Keratinocyte (primary cell): Measurements from ENCODE around the gene ANKRD42. TPM values are rescaled to one million over a fixed set of nuclear protein-coding genes. Genes with fewer than 3 reads are reported as not detected.
A peak's percentile ranks its signal among the peaks of the same experiment; 100 is the strongest.

Experiments
- DNase-seq: peaks from one replicate; pipeline ENCODE4 v3.0.0-alpha.2; 2011; ENCODE audit warnings: low read depth, missing footprints, low spot score
- FAIRE-seq: peaks from 2 replicates; lab custom pipeline; 2011; peaks lifted over from hg19 to GRCh38; lab: Jason Lieb, UNC
- H2AFZ ChIP-seq: 2 replicates; pipeline ENCODE4 v1.6.0; 2012; ENCODE audit warnings: low read length, control low read depth, inconsistent platforms; ENCODE audit not compliant: control insufficient read depth
- H3K27ac ChIP-seq: 2 replicates; pipeline ENCODE4 v1.5.1; 2011; ENCODE audit warnings: low read length; ENCODE audit not compliant: control insufficient read depth, insufficient read depth
- H3K27me3 ChIP-seq: 3 replicates; pipeline ENCODE4 v1.6.0; 2011; ENCODE audit warnings: low read length; ENCODE audit not compliant: control insufficient read depth, insufficient read depth; ENCODE audit errors: extremely low read depth
- H3K36me3 ChIP-seq, 2 experiments: 2 replicates in 1 of 2; 3 replicates in 1 of 2; pipeline ENCODE4 v1.5.1; 2011; ENCODE audit warnings: low read length in 2 of 2, mild to moderate bottlenecking in 1 of 2; ENCODE audit not compliant: control insufficient read depth in 2 of 2, insufficient read depth in 2 of 2; ENCODE audit errors: extremely low read depth in 1 of 2
- H3K4me1 ChIP-seq: 3 replicates; pipeline ENCODE4 v1.5.1; 2011; ENCODE audit warnings: low read length; ENCODE audit not compliant: control insufficient read depth, insufficient read depth; ENCODE audit errors: extremely low read depth
- H3K4me2 ChIP-seq: 3 replicates; pipeline ENCODE4 v1.6.0; 2011; ENCODE audit warnings: low read depth, low read length; ENCODE audit not compliant: control insufficient read depth, insufficient read depth; ENCODE audit errors: extremely low read depth
- H3K4me3 ChIP-seq, 3 experiments: fragments of 200-600 bp in 1 of 3; sonication (generic) in 1 of 3; 2 replicates in 2 of 3; 3 replicates in 1 of 3; pipeline ENCODE4 v1.5.1; 2011 to 2016; ENCODE audit warnings: low read length in 3 of 3, mild to moderate bottlenecking in 3 of 3, control low read depth in 2 of 3, inconsistent platforms in 1 of 3, low read depth in 1 of 3, mixed read lengths in 1 of 3, mixed run types in 1 of 3, moderate library complexity in 1 of 3; ENCODE audit not compliant: control insufficient read depth in 2 of 3, insufficient read depth in 2 of 3; ENCODE audit errors: extremely low read depth in 1 of 3
- H3K79me2 ChIP-seq: 2 replicates; pipeline ENCODE4 v1.6.0; 2012; ENCODE audit warnings: low read length; ENCODE audit not compliant: control insufficient read depth, insufficient read depth
- H3K9ac ChIP-seq: 3 replicates; pipeline ENCODE4 v1.6.0; 2011; ENCODE audit warnings: low read length; ENCODE audit not compliant: control insufficient read depth, insufficient read depth; ENCODE audit errors: extremely low read depth
- H3K9me1 ChIP-seq: 3 replicates; pipeline ENCODE4 v1.6.0; 2011; ENCODE audit warnings: low read length; ENCODE audit not compliant: control insufficient read depth, insufficient read depth; ENCODE audit errors: extremely low read depth
- H3K9me3 ChIP-seq: 2 replicates; pipeline ENCODE4 v1.5.1; 2012; ENCODE audit warnings: low read depth, low read length; ENCODE audit not compliant: control insufficient read depth
- H4K20me1 ChIP-seq: 3 replicates; pipeline ENCODE4 v1.6.0; 2011; ENCODE audit warnings: low read length; ENCODE audit not compliant: control insufficient read depth, insufficient read depth; ENCODE audit errors: extremely low read depth
- CTCF ChIP-seq, 3 experiments: IDR thresholded peaks in 1 of 3; conservative IDR thresholded peaks in 1 of 3; optimal IDR thresholded peaks in 1 of 3; 2 replicates in 2 of 3; 3 replicates in 1 of 3; pipeline versions ENCODE3 to v1.5.1; 2011; ENCODE audit warnings: low read length in 3 of 3, mild to moderate bottlenecking in 3 of 3, moderate library complexity in 2 of 3, control low read depth in 1 of 3, inconsistent platforms in 1 of 3; ENCODE audit not compliant: insufficient read depth in 2 of 3; ENCODE audit errors: extremely low read depth in 1 of 3
- EZH2 ChIP-seq: IDR thresholded peaks from one replicate; pipeline ENCODE4 v1.6.1; 2012; ENCODE audit warnings: inconsistent platforms, mild to moderate bottlenecking, low read length, moderate library complexity
- dilution Hi-C: fragments of 300-500 bp; cut with MboI; formaldehyde crosslinking; loops from one replicate; pipeline ENCODE4 v1.7.0; 2020; ENCODE audit warnings: low sequenced_read_pairs; ENCODE audit not compliant: extremely low pct_ligation_motif_present
- polyA plus RNA-seq, 5 experiments: library from polyadenylated mRNA; depleted of rRNA in 3 of 5; stranded (reverse) in 3 of 5; stranded (forward) in 1 of 5; unstranded in 1 of 5; fragments of >200 nt; gene quantifications; 1 replicate in 1 of 5; 2 replicates in 3 of 5; 3 replicates in 1 of 5; pipeline versions ENCODE4 v1.2.1 to v1.2.3, GENCODE V29; 2011 to 2012; ENCODE audit warnings: missing spikeins in 2 of 5, low read depth in 1 of 5, low replicate concordance in 1 of 5

ANKRD42 gene
- polyA plus RNA-seq, 1 donor (not counting 4 experiments of a cell fraction or from before 2014, with no cell fraction given) = 11.0 TPM

GRCh38 chr11:83219095-83219494 is 25.6 kb downstream of the ANKRD42 start:
- H3K9me1 ChIP-seq = no peaks in the 10 kb centered on the region
- TF ChIP-seq CTCF (optimal IDR thresholded peaks at IDR 0.05 in 1 of 3, IDR thresholded peaks at IDR 0.05 in 1 of 3, conservative IDR thresholded peaks at IDR 0.05 in 1 of 3; ENCODE audit: extremely low read depth in 1 of 3, insufficient read depth in 2 of 3, low read length in 3 of 3) = peak in 1 of 3 experiments; percentile 15
- no peak for TF ChIP-seq EZH2
- no peaks in the 10 kb centered on the region for H3K27me3 ChIP-seq
- no peaks in the 10 kb centered on the region for H3K79me2 ChIP-seq
- DNase-seq = no peak
- dilution Hi-C loops = no loop called here
- H3K9me3 ChIP-seq = no peaks in the 10 kb centered on the region
- FAIRE-seq = no peak
- H3K9ac ChIP-seq = no peak overlapping the region
- H4K20me1 ChIP-seq = no peaks in the 10 kb centered on the region
- H2AFZ ChIP-seq = no peak overlapping the region
- no peaks in the 10 kb centered on the region for H3K4me1 ChIP-seq
- H3K27ac ChIP-seq = no peak overlapping the region
- H3K36me3 ChIP-seq = no peaks in the 10 kb centered on the region
- no peak overlapping the region for H3K4me2 ChIP-seq
- H3K4me3 ChIP-seq = no peak overlapping the region

- Histone ChIP-seq H2AFZ (no peak overlapping the region), H3K4me2 (no peak overlapping the region), H4K20me1 (no peaks in the 10 kb centered on the region), H3K9ac (no peak overlapping the region), H3K27ac (no peak overlapping the region), H3K4me1 (no peaks in the 10 kb centered on the region), H3K9me1 (no peaks in the 10 kb centered on the region), H3K27me3 (no peaks in the 10 kb centered on the region), H3K4me3 (no peak overlapping the region), H3K36me3 (no peaks in the 10 kb centered on the region), H3K79me2 (no peaks in the 10 kb centered on the region), H3K9me3 (no peaks in the 10 kb centered on the region)
- FAIRE-seq (no peak), DNase-seq (no peak)
- TF ChIP-seq EZH2 = no peak
- TF ChIP-seq CTCF (optimal IDR thresholded peaks at IDR 0.05 in 1 of 3, IDR thresholded peaks at IDR 0.05 in 1 of 3, conservative IDR thresholded peaks at IDR 0.05 in 1 of 3; ENCODE audit: extremely low read depth in 1 of 3, insufficient read depth in 2 of 3, low read length in 3 of 3) = no peak
- dilution Hi-C loops = no loop called here
These were observed 26.7 kb downstream of the ANKRD42 start for GRCh38 chr11:83220260-83220659.
